ENCODE results near the gene MACROH2A1.

MACROH2A1 gene

GRCh38 chr5:135386886-135387628 is 12.0 kb downstream of the MACROH2A1 start:
- no peak overlapping the region for H3K4me3 ChIP-seq (ENCODE audit: low read depth, low read length)
- peaks cover 29% of the 10 kb centered on the region; the same call in 1 of the 2 replicates for H3K36me3 ChIP-seq (ENCODE audit: control insufficient read depth, insufficient read depth, low read length)
- H3K27me3 ChIP-seq (ENCODE audit: control insufficient read depth, insufficient read depth, low read length): no peaks in the 10 kb centered on the region
- no peaks in the 10 kb centered on the region for H3K4me1 ChIP-seq (ENCODE audit: control insufficient read depth, insufficient read depth, low read length)
- H3K9me3 ChIP-seq (ENCODE audit: control insufficient read depth, insufficient read depth, low read length): no peaks in the 10 kb centered on the region
- no peak overlapping the region for H3K27ac ChIP-seq (ENCODE audit: low read depth, low read length)
- H3K9ac ChIP-seq (ENCODE audit: low read depth, low read length): no peak overlapping the region

GRCh38 chr5:135386096-135386495 is 12.9 kb downstream of the MACROH2A1 start:
- Histone ChIP-seq H3K36me3 (ENCODE audit: control insufficient read depth, insufficient read depth, low read length) (peaks cover 29% of the 10 kb centered on the region; the same call in 1 of the 2 replicates), H3K4me3 (ENCODE audit: low read depth, low read length) (no peak overlapping the region), H3K27me3 (ENCODE audit: control insufficient read depth, insufficient read depth, low read length) (no peaks in the 10 kb centered on the region), H3K9me3 (ENCODE audit: control insufficient read depth, insufficient read depth, low read length) (no peaks in the 10 kb centered on the region), H3K4me1 (ENCODE audit: control insufficient read depth, insufficient read depth, low read length) (no peaks in the 10 kb centered on the region), H3K27ac (ENCODE audit: low read depth, low read length) (no peak overlapping the region), H3K9ac (ENCODE audit: low read depth, low read length) (no peak overlapping the region)

GRCh38 chr5:135385576-135385975 is 13.5 kb downstream of the MACROH2A1 start:
- H3K27ac ChIP-seq (ENCODE audit: low read depth, low read length): no peak overlapping the region
- no peaks in the 10 kb centered on the region for H3K4me1 ChIP-seq (ENCODE audit: control insufficient read depth, insufficient read depth, low read length)
- H3K36me3 ChIP-seq (ENCODE audit: control insufficient read depth, insufficient read depth, low read length): peaks cover 29% of the 10 kb centered on the region; the same call in 1 of the 2 replicates

GRCh38 chr5:135384898-135385297 is 14.1 kb downstream of the MACROH2A1 start:
- no peak overlapping the region for H3K9ac ChIP-seq (ENCODE audit: low read depth, low read length)
- no peaks in the 10 kb centered on the region for H3K9me3 ChIP-seq (ENCODE audit: control insufficient read depth, insufficient read depth, low read length)
- no peak overlapping the region for H3K27ac ChIP-seq (ENCODE audit: low read depth, low read length)
- peaks cover 35% of the 10 kb centered on the region for H3K36me3 ChIP-seq (ENCODE audit: control insufficient read depth, insufficient read depth, low read length)
- no peaks in the 10 kb centered on the region for H3K4me1 ChIP-seq (ENCODE audit: control insufficient read depth, insufficient read depth, low read length)
- no peaks in the 10 kb centered on the region for H3K27me3 ChIP-seq (ENCODE audit: control insufficient read depth, insufficient read depth, low read length)
- H3K4me3 ChIP-seq (ENCODE audit: low read depth, low read length): no peak overlapping the region

More at GRCh38 chr5:135385576-135385975, 13.5 kb downstream of the MACROH2A1 start:
- no peaks in the 10 kb centered on the region for H3K9me3 ChIP-seq (ENCODE audit: control insufficient read depth, insufficient read depth, low read length)
- H3K27me3 ChIP-seq (ENCODE audit: control insufficient read depth, insufficient read depth, low read length): no peaks in the 10 kb centered on the region
- no peak overlapping the region for H3K9ac ChIP-seq (ENCODE audit: low read depth, low read length)
- no peak overlapping the region for H3K4me3 ChIP-seq (ENCODE audit: low read depth, low read length)

GRCh38 chr5:135383803-135384495 is 15.1 kb downstream of the MACROH2A1 start:
- Histone ChIP-seq H3K4me3 (ENCODE audit: low read depth, low read length) (no peak overlapping the region), H3K27me3 (ENCODE audit: control insufficient read depth, insufficient read depth, low read length) (no peaks in the 10 kb centered on the region), H3K27ac (ENCODE audit: low read depth, low read length) (no peak overlapping the region), H3K9me3 (ENCODE audit: control insufficient read depth, insufficient read depth, low read length) (no peaks in the 10 kb centered on the region), H3K36me3 (ENCODE audit: control insufficient read depth, insufficient read depth, low read length) (peaks cover 41% of the 10 kb centered on the region), H3K9ac (ENCODE audit: low read depth, low read length) (no peak overlapping the region), H3K4me1 (ENCODE audit: control insufficient read depth, insufficient read depth, low read length) (no peaks in the 10 kb centered on the region)

- H3K36me3 ChIP-seq (ENCODE audit: control insufficient read depth, insufficient read depth, low read length): peaks cover 37% of the 10 kb centered on the region
These were observed 16.1 kb downstream of the MACROH2A1 start for GRCh38 chr5:135382981-135383380.

GRCh38 chr5:135382106-135382790 is 16.8 kb downstream of the MACROH2A1 start:
- H3K9ac ChIP-seq (ENCODE audit: low read depth, low read length): no peak overlapping the region
- H3K27ac ChIP-seq (ENCODE audit: low read depth, low read length): no peak overlapping the region
- no peaks in the 10 kb centered on the region for H3K4me1 ChIP-seq (ENCODE audit: control insufficient read depth, insufficient read depth, low read length)
- H3K36me3 ChIP-seq (ENCODE audit: control insufficient read depth, insufficient read depth, low read length): peaks cover 37% of the 10 kb centered on the region
- no peak overlapping the region for H3K4me3 ChIP-seq (ENCODE audit: low read depth, low read length)
- H3K9me3 ChIP-seq (ENCODE audit: control insufficient read depth, insufficient read depth, low read length): no peaks in the 10 kb centered on the region
- no peaks in the 10 kb centered on the region for H3K27me3 ChIP-seq (ENCODE audit: control insufficient read depth, insufficient read depth, low read length)

More at GRCh38 chr5:135382981-135383380, 16.1 kb downstream of the MACROH2A1 start:
- no peak overlapping the region for H3K27ac ChIP-seq (ENCODE audit: low read depth, low read length)
- no peaks in the 10 kb centered on the region for H3K9me3 ChIP-seq (ENCODE audit: control insufficient read depth, insufficient read depth, low read length)
- H3K27me3 ChIP-seq (ENCODE audit: control insufficient read depth, insufficient read depth, low read length): no peaks in the 10 kb centered on the region
- no peak overlapping the region for H3K4me3 ChIP-seq (ENCODE audit: low read depth, low read length)
- no peaks in the 10 kb centered on the region for H3K4me1 ChIP-seq (ENCODE audit: control insufficient read depth, insufficient read depth, low read length)
- H3K9ac ChIP-seq (ENCODE audit: low read depth, low read length): no peak overlapping the region

- no peak overlapping the region for H3K9ac ChIP-seq (ENCODE audit: low read depth, low read length)
- no peaks in the 10 kb centered on the region for H3K4me1 ChIP-seq (ENCODE audit: control insufficient read depth, insufficient read depth, low read length)
- H3K4me3 ChIP-seq (ENCODE audit: low read depth, low read length): no peak overlapping the region
- peaks cover 19% of the 10 kb centered on the region for H3K36me3 ChIP-seq (ENCODE audit: control insufficient read depth, insufficient read depth, low read length)
- no peak overlapping the region for H3K27ac ChIP-seq (ENCODE audit: low read depth, low read length)
- no peaks in the 10 kb centered on the region for H3K27me3 ChIP-seq (ENCODE audit: control insufficient read depth, insufficient read depth, low read length)
- no peaks in the 10 kb centered on the region for H3K9me3 ChIP-seq (ENCODE audit: control insufficient read depth, insufficient read depth, low read length)
These were observed 19.9 kb downstream of the MACROH2A1 start for GRCh38 chr5:135379046-135379654.

- H3K9me3 ChIP-seq (ENCODE audit: control insufficient read depth, insufficient read depth, low read length): no peaks in the 10 kb centered on the region
- no peak overlapping the region for H3K27ac ChIP-seq (ENCODE audit: low read depth, low read length)
- H3K36me3 ChIP-seq (ENCODE audit: control insufficient read depth, insufficient read depth, low read length): peaks cover 15% of the 10 kb centered on the region
- H3K4me1 ChIP-seq (ENCODE audit: control insufficient read depth, insufficient read depth, low read length): no peaks in the 10 kb centered on the region
- H3K4me3 ChIP-seq (ENCODE audit: low read depth, low read length): no peak overlapping the region
- no peak overlapping the region for H3K9ac ChIP-seq (ENCODE audit: low read depth, low read length)
- H3K27me3 ChIP-seq (ENCODE audit: control insufficient read depth, insufficient read depth, low read length): no peaks in the 10 kb centered on the region
These were observed 21.0 kb downstream of the MACROH2A1 start for GRCh38 chr5:135377751-135378680.

Measured in HUES48 (cell line).